ENCODE measurements around the gene AQP3. TPM values are rescaled to one million over a fixed set of nuclear protein-coding genes. Genes with fewer than 3 reads are reported as not detected.

The AQP3 gene
- total and polyA plus RNA-seq, 2 donors (not counting 1 experiment from before 2014, with no cell fraction given), result 3.2 to 16.2 TPM

GRCh38 chr9:33468797-33469621 is 21.6 kb upstream of the AQP3 start:
- Histone ChIP-seq H3K36me3 (ENCODE audit: control insufficient read depth, insufficient read depth, low read length) (peaks cover 55% of the 10 kb centered on the region), H3K4me2 (ENCODE audit: extremely low read depth, insufficient read depth, low read length) (no peak overlapping the region)

GRCh38 chr9:33468215-33468730 is 20.9 kb upstream of the AQP3 start:
- Histone ChIP-seq H4K20me1 (ENCODE audit: control insufficient read depth, extremely low read depth, insufficient read depth, low read length) (no peaks in the 10 kb centered on the region), H3K9ac (ENCODE audit: insufficient read depth, low read length) (no peak overlapping the region), H3K4me3 (replicated peaks in 1 of 4; ENCODE audit: control extremely low read depth in 1 of 4, insufficient read depth in 1 of 4, low read depth in 3 of 4, low read length in 4 of 4) (no peak overlapping the region), H3K36me3 (ENCODE audit: control insufficient read depth, insufficient read depth, low read length) (peaks cover 59% of the 10 kb centered on the region), H3K27me3 (ENCODE audit: control insufficient read depth, insufficient read depth, low read length) (no peaks in the 10 kb centered on the region), H3K27ac (ENCODE audit: insufficient read depth, low read length) (no peak overlapping the region), H3K4me1 (ENCODE audit: control insufficient read depth, extremely low read depth, insufficient read depth, low read length) (peaks cover 6% of the 10 kb centered on the region), H3K9me3 (ENCODE audit: control insufficient read depth, insufficient read depth, low read depth, low read length) (no peaks in the 10 kb centered on the region), H3K4me2 (ENCODE audit: extremely low read depth, insufficient read depth, low read length) (no peak overlapping the region), H2AFZ (ENCODE audit: low read length) (no peak overlapping the region), H3K79me2 (ENCODE audit: control insufficient read depth, insufficient read depth, low read length) (peaks cover 16% of the 10 kb centered on the region)
- no peak for TF ChIP-seq CTCF (conservative IDR thresholded peaks at IDR 0.05 in 1 of 2, IDR thresholded peaks at IDR 0.05 in 1 of 2; ENCODE audit: low read depth in 1 of 2, low read length in 2 of 2)
- no peak for TF ChIP-seq EZH2 (IDR thresholded peaks at IDR 0.05; ENCODE audit: low read length, missing control alignments)
- no peak for DNase-seq (ENCODE audit: low read depth in 2 of 2)

More at GRCh38 chr9:33468797-33469621, 21.6 kb upstream of the AQP3 start:
- peaks cover 6% of the 10 kb centered on the region for H3K4me1 ChIP-seq (ENCODE audit: control insufficient read depth, extremely low read depth, insufficient read depth, low read length)
- no peak overlapping the region for H3K27ac ChIP-seq (ENCODE audit: insufficient read depth, low read length)
- no peaks in the 10 kb centered on the region for H3K9me3 ChIP-seq (ENCODE audit: control insufficient read depth, insufficient read depth, low read depth, low read length)
- no peak overlapping the region for H3K4me3 ChIP-seq (replicated peaks in 1 of 4; ENCODE audit: control extremely low read depth in 1 of 4, insufficient read depth in 1 of 4, low read depth in 3 of 4, low read length in 4 of 4)
- H2AFZ ChIP-seq (ENCODE audit: low read length), result no peak overlapping the region
- no peak for TF ChIP-seq EZH2 (IDR thresholded peaks at IDR 0.05; ENCODE audit: low read length, missing control alignments)
- no peak for TF ChIP-seq CTCF (conservative IDR thresholded peaks at IDR 0.05 in 1 of 2, IDR thresholded peaks at IDR 0.05 in 1 of 2; ENCODE audit: low read depth in 1 of 2, low read length in 2 of 2)
- H4K20me1 ChIP-seq (ENCODE audit: control insufficient read depth, extremely low read depth, insufficient read depth, low read length), result no peaks in the 10 kb centered on the region
- H3K79me2 ChIP-seq (ENCODE audit: control insufficient read depth, insufficient read depth, low read length), result peaks cover 20% of the 10 kb centered on the region
- no peaks in the 10 kb centered on the region for H3K27me3 ChIP-seq (ENCODE audit: control insufficient read depth, insufficient read depth, low read length)
- DNase-seq (ENCODE audit: low read depth in 2 of 2), result no peak
- H3K9ac ChIP-seq (ENCODE audit: insufficient read depth, low read length), result no peak overlapping the region

GRCh38 chr9:33467526-33467925 is 20.1 kb upstream of the AQP3 start:
- peaks cover 9% of the 10 kb centered on the region for H3K79me2 ChIP-seq (ENCODE audit: control insufficient read depth, insufficient read depth, low read length)
- peaks cover 6% of the 10 kb centered on the region for H3K4me1 ChIP-seq (ENCODE audit: control insufficient read depth, extremely low read depth, insufficient read depth, low read length)
- H3K36me3 ChIP-seq (ENCODE audit: control insufficient read depth, insufficient read depth, low read length), result peaks cover 67% of the 10 kb centered on the region
- no peaks in the 10 kb centered on the region for H3K27me3 ChIP-seq (ENCODE audit: control insufficient read depth, insufficient read depth, low read length)
- no peaks in the 10 kb centered on the region for H3K9me3 ChIP-seq (ENCODE audit: control insufficient read depth, insufficient read depth, low read depth, low read length)
- H2AFZ ChIP-seq (ENCODE audit: low read length), result no peak overlapping the region
- H3K4me3 ChIP-seq (replicated peaks in 1 of 4; ENCODE audit: control extremely low read depth in 1 of 4, insufficient read depth in 1 of 4, low read depth in 3 of 4, low read length in 4 of 4), result no peak overlapping the region
- no peak for DNase-seq (ENCODE audit: low read depth in 2 of 2)
- no peak for TF ChIP-seq EZH2 (IDR thresholded peaks at IDR 0.05; ENCODE audit: low read length, missing control alignments)
- TF ChIP-seq CTCF (conservative IDR thresholded peaks at IDR 0.05 in 1 of 2, IDR thresholded peaks at IDR 0.05 in 1 of 2; ENCODE audit: low read depth in 1 of 2, low read length in 2 of 2), result no peak
- no peak overlapping the region for H3K4me2 ChIP-seq (ENCODE audit: extremely low read depth, insufficient read depth, low read length)
- no peaks in the 10 kb centered on the region for H4K20me1 ChIP-seq (ENCODE audit: control insufficient read depth, extremely low read depth, insufficient read depth, low read length)
- no peak overlapping the region for H3K27ac ChIP-seq (ENCODE audit: insufficient read depth, low read length)
- no peak overlapping the region for H3K9ac ChIP-seq (ENCODE audit: insufficient read depth, low read length)
